CD14-positive monocyte (primary cell): ENCODE results near the gene HES2. TPM values are rescaled to one million over a fixed set of nuclear protein-coding genes. Genes with fewer than 3 reads are reported as not detected.

Experiments used
- DNase-seq, 3 donors: peaks; one replicate each; pipeline ENCODE4 v3.0.0-alpha.2; 2011 to 2022
- H2AFZ ChIP-seq: 2 replicates; pipeline ENCODE4 v1.6.0; 2012; ENCODE audit warnings: mild to moderate bottlenecking, low read depth, low read length, inconsistent platforms; ENCODE audit not compliant: insufficient read depth, poor library complexity, severe bottlenecking
- H3K27ac ChIP-seq, 2 donors: 1 replicate in 1 of 2; 2 replicates in 1 of 2; pipeline ENCODE4 v1.5.1; 2012 to 2013; ENCODE audit warnings: low read length in 2 of 2, control low read depth in 1 of 2, inconsistent platforms in 1 of 2, low read depth in 1 of 2, mild to moderate bottlenecking in 1 of 2
- H3K27me3 ChIP-seq, 2 donors: one replicate each; pipeline versions ENCODE4 v1.6.0 to v1.6.1; 2011 to 2013; ENCODE audit warnings: low read length in 2 of 2; ENCODE audit not compliant: control insufficient read depth in 2 of 2, insufficient read depth in 2 of 2
- H3K36me3 ChIP-seq, 2 donors: replicated peaks in 1 of 2; 1 replicate in 1 of 2; 2 replicates in 1 of 2; pipeline versions ENCODE4 v1.5.1 to v1.6.1; 2012 to 2013; ENCODE audit warnings: low read length in 2 of 2, control low read depth in 1 of 2, inconsistent platforms in 1 of 2, mild to moderate bottlenecking in 1 of 2; ENCODE audit not compliant: insufficient read depth in 2 of 2, control insufficient read depth in 1 of 2
- H3K4me1 ChIP-seq, 2 donors: 1 replicate in 1 of 2; 2 replicates in 1 of 2; pipeline versions ENCODE4 v1.5.1 to v1.6.1; 2012 to 2013; ENCODE audit warnings: low read length in 2 of 2, control low read depth in 1 of 2, inconsistent platforms in 1 of 2, mild to moderate bottlenecking in 1 of 2, moderate library complexity in 1 of 2; ENCODE audit not compliant: insufficient read depth in 2 of 2, control insufficient read depth in 1 of 2
- H3K4me2 ChIP-seq: replicated peaks from 2 replicates; pipeline ENCODE3; 2012; ENCODE audit warnings: low read length, moderate library complexity, mild to moderate bottlenecking; ENCODE audit not compliant: poor library complexity, severe bottlenecking; ENCODE audit errors: extremely low read depth
- H3K4me3 ChIP-seq, 3 experiments: fragments of 200-600 bp in 1 of 3; sonication (generic) in 1 of 3; replicated peaks in 1 of 3; 1 replicate in 2 of 3; 2 replicates in 1 of 3; pipeline ENCODE4 v1.5.1; 2011 to 2013; ENCODE audit warnings: low read length in 3 of 3, mild to moderate bottlenecking in 3 of 3, control low read depth in 2 of 3, low read depth in 2 of 3, inconsistent platforms in 1 of 3, moderate library complexity in 1 of 3
- H3K79me2 ChIP-seq: 2 replicates; pipeline ENCODE4 v1.6.0; 2012; ENCODE audit warnings: mild to moderate bottlenecking, control low read depth, inconsistent platforms, low read length, moderate library complexity; ENCODE audit not compliant: insufficient read depth
- H3K9ac ChIP-seq: 2 replicates; pipeline ENCODE4 v1.6.0; 2017; ENCODE audit warnings: low read length, mild to moderate bottlenecking; ENCODE audit not compliant: insufficient read depth, poor library complexity, severe bottlenecking
- H3K9me3 ChIP-seq, 2 donors: replicated peaks in 1 of 2; 1 replicate in 1 of 2; 2 replicates in 1 of 2; pipeline versions ENCODE4 v1.5.1 to v1.6.1; 2012 to 2013; ENCODE audit warnings: low read length in 2 of 2, control low read depth in 1 of 2; ENCODE audit not compliant: control insufficient read depth in 1 of 2, insufficient read depth in 1 of 2
- H4K20me1 ChIP-seq: 2 replicates; pipeline ENCODE4 v1.6.0; 2012; ENCODE audit warnings: mild to moderate bottlenecking, low read length, control low read depth, moderate library complexity; ENCODE audit not compliant: insufficient read depth
- H3K27ac Mint-ChIP-seq, 7 donors: one replicate each; pipeline ENCODE4 v1.8.0; 2020; ENCODE audit warnings: mild to moderate bottlenecking in 7 of 7, mixed read lengths in 7 of 7, moderate library complexity in 6 of 7, inconsistent platforms in 2 of 7
- H3K27me3 Mint-ChIP-seq, 3 donors: one replicate each; pipeline ENCODE4 v1.8.0; 2021 to 2022; ENCODE audit warnings: low read depth in 3 of 3, mild to moderate bottlenecking in 3 of 3, mixed read lengths in 3 of 3, moderate library complexity in 3 of 3, inconsistent platforms in 1 of 3
- H3K36me3 Mint-ChIP-seq, 2 donors: one replicate each; pipeline ENCODE4 v1.8.0; 2020; ENCODE audit warnings: mixed read lengths in 2 of 2, inconsistent platforms in 1 of 2, mild to moderate bottlenecking in 1 of 2
- H3K4me1 Mint-ChIP-seq: one replicate; pipeline ENCODE4 v1.8.0; 2020; ENCODE audit warnings: mild to moderate bottlenecking, mixed read lengths
- H3K4me3 Mint-ChIP-seq, 2 donors: one replicate each; pipeline ENCODE4 v1.8.0; 2020; ENCODE audit warnings: mild to moderate bottlenecking in 2 of 2, mixed read lengths in 2 of 2, moderate library complexity in 1 of 2
- H3K9me3 Mint-ChIP-seq, 7 donors: one replicate each; pipeline ENCODE4 v1.8.0; 2020 to 2022; ENCODE audit warnings: mixed read lengths in 7 of 7, mild to moderate bottlenecking in 6 of 7, moderate library complexity in 6 of 7, inconsistent platforms in 2 of 7
- CTCF ChIP-seq: fragments of 200-600 bp; IDR thresholded peaks from one replicate; pipeline ENCODE4 v1.8.0; 2022; ENCODE audit warnings: antibody characterized with exemption, mild to moderate bottlenecking
- WGBS: methylation state at CpG from one replicate; pipeline ENCODE4 v1.1.5; 2013; ENCODE audit warnings: missing lambda C conversion rate; ENCODE audit not compliant: insufficient coverage; 5-methylcytosine and 5-hydroxymethylcytosine counted together
- intact Hi-C, 2 donors: fragments of 100-400 bp; cut with micrococcal nuclease; formaldehyde crosslinking; loops; one replicate each; pipeline versions ENCODE4 v1.15.0 to v1.15.1; 2023
- polyA plus RNA-seq, 3 donors: library from polyadenylated mRNA; depleted of rRNA in 1 of 3; unstranded in 2 of 3; stranded (reverse) in 1 of 3; fragments of 300-500 nt in 2 of 3; fragments of >200 nt in 1 of 3; fragmentation: Illumina TruSeq in 2 of 3; gene quantifications; 1 replicate in 2 of 3; 2 replicates in 1 of 3; pipeline ENCODE4 v1.2.3, GENCODE V29; 2012 to 2021

Gene HES2
- polyA plus RNA-seq, 3 donors, result not detected

GRCh38 chr1:6443339-6444115, 23.8 kb upstream of the HES2 start:
- TF ChIP-seq CTCF, result no peak
- peaks cover 45 to 84% (median 65%) of the 10 kb centered on the region in 3 donors for H3K27me3 Mint-ChIP-seq
- no peak overlapping the region for H3K4me3 Mint-ChIP-seq
- Histone ChIP-seq H3K36me3 (no peaks in the 10 kb centered on the region), H3K9ac (no peak overlapping the region), H3K4me2 (no peak overlapping the region), H2AFZ (no peak overlapping the region), H3K79me2 (no peaks in the 10 kb centered on the region), H3K4me3 (no peak overlapping the region), H3K27ac (no peak overlapping the region), H3K9me3 (no peaks in the 10 kb centered on the region), H3K27me3 (peaks cover 7 to 47% of the 10 kb centered on the region in 2 donors), H3K4me1 (peaks cover 0 to 4% of the 10 kb centered on the region in 2 donors), H4K20me1 (no peaks in the 10 kb centered on the region)
- peaks cover 5% of the 10 kb centered on the region for H3K4me1 Mint-ChIP-seq
- intact Hi-C loops, result no loop called here
- DNase-seq, result no peak
- peaks cover 0 to 8% (median 0%) of the 10 kb centered on the region in 7 donors for H3K9me3 Mint-ChIP-seq
- H3K27ac Mint-ChIP-seq, result peak overlapping the region in 1 of 7 donors; percentile 18
- no peaks in the 10 kb centered on the region for H3K36me3 Mint-ChIP-seq
- 90% methylated on average over 17 of the region's 21 CpGs for WGBS

- peaks cover 0 to 4% of the 10 kb centered on the region in 2 donors for H3K4me1 ChIP-seq
- DNase-seq, result no peak
- peaks cover 5% of the 10 kb centered on the region for H3K4me1 Mint-ChIP-seq
- no peak overlapping the region for H3K27ac Mint-ChIP-seq
- no peak overlapping the region for H3K27ac ChIP-seq
- H4K20me1 ChIP-seq, result no peaks in the 10 kb centered on the region
- no peak overlapping the region for H3K4me3 ChIP-seq
- no peak overlapping the region for H3K4me2 ChIP-seq
- no peak for TF ChIP-seq CTCF
- H3K36me3 ChIP-seq, result no peaks in the 10 kb centered on the region
- intact Hi-C loops, result no loop called here
- no peak overlapping the region for H2AFZ ChIP-seq
- peaks cover 0 to 8% (median 0%) of the 10 kb centered on the region in 7 donors for H3K9me3 Mint-ChIP-seq
- H3K9me3 ChIP-seq, result no peaks in the 10 kb centered on the region
- H3K79me2 ChIP-seq, result no peaks in the 10 kb centered on the region
- H3K36me3 Mint-ChIP-seq, result no peaks in the 10 kb centered on the region
- H3K9ac ChIP-seq, result no peak overlapping the region
- 74% methylated on average over 3 of the region's 7 CpGs for WGBS
- peaks cover 7 to 30% of the 10 kb centered on the region in 2 donors for H3K27me3 ChIP-seq
- peak overlapping the region in 1 of 2 donors; percentile 31 for H3K4me3 Mint-ChIP-seq
- H3K27me3 Mint-ChIP-seq, result peaks cover 35 to 75% (median 48%) of the 10 kb centered on the region in 3 donors
Observed at GRCh38 chr1:6441586-6441985, 21.9 kb upstream of the HES2 start.
